Activated T-cell treated with anti-CD3 and anti-CD28 coated beads, Interleukin-2, amount 50 U/mL, for 4 hours (primary cell): ENCODE results near the gene PCNP. TPM values are rescaled to one million over a fixed set of nuclear protein-coding genes. Genes with fewer than 3 reads are reported as not detected.
"Not testable (repeated sequence)": the region's sequence is repeated elsewhere in the genome, so short reads cannot be mapped to it uniquely, and the experiment has no call there.

ENCODE experiments used
- ATAC-seq, 2 donors: fragments of 200-7000 bp; cut with Tn5 transposase; one replicate each; pipeline ENCODE4 v1.10.0; 2021
- DNase-seq: peaks from one replicate; pipeline ENCODE4 v3.0.0-alpha.2; 2020
- H3K27me3 Mint-ChIP-seq: one replicate; pipeline ENCODE4 v1.8.0; 2021; ENCODE audit warnings: low read depth, mixed read lengths
- H3K36me3 Mint-ChIP-seq: one replicate; pipeline ENCODE4 v1.8.0; 2022; ENCODE audit warnings: mixed read lengths; ENCODE audit not compliant: insufficient read depth
- H3K4me1 Mint-ChIP-seq: one replicate; pipeline ENCODE4 v1.8.0; 2021; ENCODE audit warnings: low read depth, mixed read lengths
- H3K4me3 Mint-ChIP-seq: one replicate; pipeline ENCODE4 v1.8.0; 2021; ENCODE audit warnings: mild to moderate bottlenecking, moderate library complexity, mixed read lengths
- H3K9me3 Mint-ChIP-seq: one replicate; pipeline ENCODE4 v1.8.0; 2021; ENCODE audit warnings: mixed read lengths
- total RNA-seq, 3 donors: library from RNA; stranded (reverse); gene quantifications; one replicate each; pipeline ENCODE4 v1.2.1, GENCODE V29; 2021

PCNP gene
- total RNA-seq, 3 donors from 2014 or later = 186 to 195 (median 191) TPM

DNA sequence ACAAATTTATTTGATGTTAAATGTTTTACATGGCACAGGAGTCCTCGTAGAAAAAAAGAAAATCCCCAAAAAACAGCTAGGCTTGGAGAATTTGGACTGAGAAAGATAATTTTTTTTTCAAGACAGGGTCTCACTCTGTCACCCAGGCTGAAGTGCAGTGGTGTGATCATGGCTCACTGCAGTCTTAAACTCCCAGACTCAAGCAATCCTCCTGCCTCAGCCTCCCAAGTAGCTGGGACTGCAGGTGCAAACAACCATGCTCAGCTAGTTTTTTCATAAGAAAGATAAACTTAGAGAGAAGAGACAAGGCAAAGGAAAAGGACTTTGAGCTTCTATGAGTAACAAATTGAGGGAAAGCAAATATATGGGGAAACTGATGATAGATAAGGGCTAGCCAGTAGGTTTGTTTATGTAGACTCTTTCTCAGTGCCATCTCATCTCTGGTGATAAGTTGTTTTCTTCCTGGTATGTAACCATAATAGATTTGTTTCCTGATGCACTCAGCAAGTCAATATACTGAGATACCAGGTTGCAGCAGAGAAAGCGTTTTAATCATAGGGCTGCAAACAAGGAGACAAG lies 25.4 kb upstream of the PCNP start:
- Mint-ChIP-seq H3K36me3 (no peaks in the 10 kb centered on the region), H3K4me1 (peaks cover 11% of the 10 kb centered on the region), H3K4me3 (no peak overlapping the region), H3K27me3 (no peaks in the 10 kb centered on the region), H3K9me3 (no peaks in the 10 kb centered on the region)
- no peak for DNase-seq
- peak in 1 of 2 donors; percentile 46 for ATAC-seq

GRCh38 chr3:101549473-101549872 lies 24.5 kb upstream of the PCNP start:
- Mint-ChIP-seq H3K36me3 (no peaks in the 10 kb centered on the region), H3K4me1 (peaks cover 4% of the 10 kb centered on the region), H3K27me3 (peaks cover 2% of the 10 kb centered on the region), H3K4me3 (no peak overlapping the region), H3K9me3 (no peaks in the 10 kb centered on the region)
- ATAC-seq (no peak), DNase-seq (no peak)

DNA sequence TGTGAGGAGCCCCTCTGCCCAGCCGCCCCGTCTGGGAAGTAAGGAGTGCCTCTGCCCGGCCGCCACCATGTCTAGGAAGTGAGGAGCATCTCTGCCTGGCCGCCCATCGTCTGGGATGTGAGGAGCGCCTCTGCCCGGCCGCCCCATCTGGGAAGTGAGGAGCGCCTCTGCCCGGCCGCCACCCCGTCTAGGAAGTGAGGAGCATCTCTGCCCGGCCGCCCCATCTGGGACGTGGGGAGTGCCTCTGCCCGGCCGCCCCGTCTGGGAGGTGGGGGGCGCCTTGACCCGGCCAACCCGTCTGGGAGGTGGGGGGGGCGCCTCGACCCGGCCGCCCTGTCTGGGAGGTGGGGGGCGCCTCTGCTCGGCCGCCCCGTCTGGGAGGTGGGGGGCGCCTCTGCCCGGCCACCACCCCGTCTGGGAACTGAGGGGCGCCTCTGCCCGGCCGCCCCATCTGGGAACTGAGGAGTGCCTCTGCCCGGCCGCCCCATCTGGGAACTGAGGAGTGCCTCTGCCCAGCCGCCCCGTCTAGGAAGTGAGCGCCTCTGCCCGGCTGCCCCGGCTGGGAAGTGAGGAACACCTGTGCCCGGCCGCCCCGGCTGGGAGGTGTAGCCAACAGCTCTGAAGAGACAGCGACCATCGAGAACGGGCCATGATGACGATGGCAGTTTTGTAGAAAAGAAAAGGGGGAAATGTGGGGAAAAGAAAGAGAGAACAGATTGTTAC lies 22.5 kb upstream of the PCNP start:
- not testable (repeated sequence) for H3K27me3 Mint-ChIP-seq, DNase-seq, H3K9me3 Mint-ChIP-seq, ATAC-seq, H3K4me1 Mint-ChIP-seq, H3K36me3 Mint-ChIP-seq, H3K4me3 Mint-ChIP-seq

GRCh38 chr3:101553381-101553780 lies 20.6 kb upstream of the PCNP start:
- not testable (repeated sequence) for ATAC-seq, H3K4me1 Mint-ChIP-seq, H3K9me3 Mint-ChIP-seq, H3K4me3 Mint-ChIP-seq, DNase-seq, H3K36me3 Mint-ChIP-seq
- peaks cover 13% of the 10 kb centered on the region for H3K27me3 Mint-ChIP-seq

GRCh38 chr3:101556064-101556463 lies 17.9 kb upstream of the PCNP start:
- ATAC-seq (no peak), DNase-seq (no peak)
- peaks cover 17% of the 10 kb centered on the region for H3K27me3 Mint-ChIP-seq
- H3K4me1 Mint-ChIP-seq = peaks cover 6% of the 10 kb centered on the region
- H3K4me3 Mint-ChIP-seq = no peak overlapping the region
- H3K36me3 Mint-ChIP-seq = no peaks in the 10 kb centered on the region
- H3K9me3 Mint-ChIP-seq = no peaks in the 10 kb centered on the region

GRCh38 chr3:101561630-101562328 lies 12.2 kb upstream of the PCNP start, which contains the start of gene TRMT10C:
Gene TRMT10C (plus strand): TSS chr3:101561868. CDS start chr3:101564782, 2,914 bp downstream.
- Mint-ChIP-seq H3K27me3 (peaks cover 8% of the 10 kb centered on the region), H3K36me3 (peaks cover 25% of the 10 kb centered on the region), H3K9me3 (no peaks in the 10 kb centered on the region), H3K4me3 (peak within 1 kb of the TSS; percentile 99), H3K4me1 (peaks cover 31% of the 10 kb centered on the region)
- DNase-seq (peak; percentile 86), ATAC-seq (peak; percentile 98 to 99)

DNA sequence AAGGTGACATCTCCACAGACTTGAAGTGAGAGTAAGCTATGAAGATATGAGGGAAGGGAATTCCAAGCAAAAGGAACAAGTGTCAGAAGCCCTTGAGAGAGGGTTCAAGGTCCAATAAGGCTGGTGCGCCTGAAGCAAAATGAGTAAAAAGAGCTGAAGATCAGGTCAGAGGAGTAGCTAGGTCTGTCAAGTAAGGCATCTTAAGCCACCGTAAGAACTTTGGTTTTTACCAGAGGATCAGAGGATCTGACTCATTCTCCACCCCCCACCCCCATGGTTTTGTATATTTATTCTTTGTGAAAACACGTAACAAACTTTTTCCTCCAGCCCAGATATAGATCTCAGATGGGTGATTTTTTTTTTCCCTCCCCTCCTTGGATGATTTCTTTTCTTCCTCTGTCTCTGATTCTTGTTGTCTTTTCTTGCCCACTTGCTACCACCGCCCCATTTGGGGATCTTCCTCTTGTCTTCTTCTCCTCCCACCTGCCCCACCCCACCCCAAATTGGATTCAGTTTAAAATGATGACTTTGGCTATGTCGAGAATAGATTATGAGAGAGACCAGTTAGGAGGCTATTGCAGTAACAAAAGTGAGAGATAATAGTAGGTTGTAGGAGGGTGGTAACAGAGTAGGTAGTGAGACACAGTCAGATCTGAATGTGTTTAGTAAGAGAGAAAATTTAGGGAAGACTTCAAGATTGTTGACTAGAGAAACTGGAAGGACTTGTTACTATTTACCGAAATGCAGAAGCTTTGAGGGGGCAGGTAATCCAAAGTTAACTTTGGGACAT lies 6.3 kb upstream of the PCNP start:
- Mint-ChIP-seq H3K4me3 (peak overlapping the region; percentile 55), H3K36me3 (peaks cover 37% of the 10 kb centered on the region), H3K27me3 (no peaks in the 10 kb centered on the region), H3K4me1 (peaks cover 69% of the 10 kb centered on the region), H3K9me3 (no peaks in the 10 kb centered on the region)
- peak; percentile 39 for DNase-seq
- peak; percentile 84 to 85 for ATAC-seq

DNA sequence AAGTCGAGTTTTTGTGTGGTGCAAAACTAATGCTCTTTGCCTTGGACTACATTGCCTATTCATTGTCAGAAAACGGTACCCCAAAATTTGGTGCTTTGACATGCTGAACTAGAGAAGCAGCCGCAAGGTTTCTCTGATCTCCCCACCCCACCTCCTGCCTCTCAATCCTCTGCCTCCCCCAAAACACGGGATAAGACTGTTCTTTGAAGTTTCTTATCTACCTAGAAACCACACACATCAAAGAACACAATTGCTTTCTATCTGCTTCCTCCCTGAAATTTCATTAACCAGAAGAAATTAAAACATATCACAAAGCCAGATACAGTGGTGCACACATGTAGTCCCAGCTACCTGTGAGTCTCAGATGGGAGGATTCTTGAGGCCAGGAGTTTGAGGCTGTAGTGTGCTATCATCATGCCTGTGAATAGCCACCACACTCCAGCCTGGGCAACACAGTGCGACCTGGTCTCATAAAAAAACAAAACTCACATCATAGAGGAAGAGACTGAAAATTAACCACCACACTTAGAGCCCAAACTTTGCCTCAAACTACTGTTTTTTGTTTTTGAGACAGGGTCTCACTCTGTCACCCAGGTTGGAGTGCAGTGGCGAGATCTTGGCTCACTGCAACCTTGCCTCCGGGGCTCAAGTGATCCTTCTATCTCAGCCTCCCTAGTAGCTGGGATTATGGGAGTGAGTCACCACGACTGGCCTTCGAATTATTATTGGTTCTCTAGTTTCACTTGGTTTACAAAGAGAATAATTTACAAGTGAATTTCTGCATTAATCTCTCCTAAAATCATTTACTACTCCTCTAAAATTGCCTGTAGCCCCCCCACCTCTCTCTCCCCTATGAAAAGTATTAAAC lies 2.7 kb upstream of the PCNP start:
- H3K4me3 Mint-ChIP-seq = peak overlapping the region; percentile 13
- H3K27me3 Mint-ChIP-seq = no peaks in the 10 kb centered on the region
- no peak for DNase-seq
- H3K36me3 Mint-ChIP-seq = peaks cover 24% of the 10 kb centered on the region
- ATAC-seq = no peak
- H3K9me3 Mint-ChIP-seq = no peaks in the 10 kb centered on the region
- H3K4me1 Mint-ChIP-seq = peaks cover 72% of the 10 kb centered on the region

DNA sequence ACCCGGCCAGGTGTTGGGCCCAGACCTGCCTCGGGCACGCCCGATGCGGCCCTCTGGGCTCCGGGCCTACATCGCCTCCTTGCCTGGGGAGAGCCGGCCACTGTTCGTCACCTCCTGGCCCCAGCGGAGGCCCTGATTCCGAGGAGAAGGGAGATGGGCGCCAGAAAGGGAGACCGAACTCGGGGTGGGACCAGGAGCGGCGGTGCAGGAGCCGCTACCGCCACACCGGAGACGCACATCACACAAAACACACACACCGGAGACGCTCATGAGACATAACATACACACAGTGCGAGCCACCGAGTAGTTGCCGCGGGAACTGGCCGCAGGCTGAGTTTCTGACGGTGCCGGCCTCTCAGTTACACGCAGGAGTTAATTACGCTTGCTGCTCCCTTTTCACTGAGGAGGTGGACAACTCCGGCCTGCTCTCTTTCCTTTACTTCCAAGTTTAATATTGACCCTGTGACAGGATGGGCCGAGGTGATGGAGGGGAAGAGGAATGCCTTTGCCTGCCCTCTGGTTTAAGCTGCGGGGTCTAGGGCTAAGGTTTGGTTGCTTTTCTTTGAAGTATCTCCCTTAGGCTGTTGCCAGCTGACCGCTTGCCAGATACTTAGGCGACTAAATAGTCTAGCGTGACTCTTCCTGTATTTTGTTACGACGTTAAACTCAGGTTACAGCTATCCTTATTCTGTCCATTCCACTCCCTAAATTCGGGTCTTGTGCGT lies 570 bp downstream of the PCNP start:
- DNase-seq (peak; percentile 30), ATAC-seq (peak; percentile 57 to 59)
- H3K4me1 Mint-ChIP-seq = peaks cover 72% of the 10 kb centered on the region
- H3K9me3 Mint-ChIP-seq = no peaks in the 10 kb centered on the region
- H3K27me3 Mint-ChIP-seq = no peaks in the 10 kb centered on the region
- peak overlapping the region; percentile 96 for H3K4me3 Mint-ChIP-seq
- H3K36me3 Mint-ChIP-seq = peaks cover 13% of the 10 kb centered on the region

- DNase-seq (no peak), ATAC-seq (no peak)
- peak overlapping the region; percentile 56 for H3K4me3 Mint-ChIP-seq
- peaks cover 20% of the 10 kb centered on the region for H3K36me3 Mint-ChIP-seq
- H3K27me3 Mint-ChIP-seq = no peaks in the 10 kb centered on the region
- no peaks in the 10 kb centered on the region for H3K9me3 Mint-ChIP-seq
- peaks cover 56% of the 10 kb centered on the region for H3K4me1 Mint-ChIP-seq
Measured at GRCh38 chr3:101577286-101577685, 3.3 kb downstream of the PCNP start.

- Mint-ChIP-seq H3K27me3 (no peaks in the 10 kb centered on the region), H3K9me3 (no peaks in the 10 kb centered on the region), H3K4me3 (no peak overlapping the region), H3K4me1 (peaks cover 32% of the 10 kb centered on the region), H3K36me3 (peaks cover 39% of the 10 kb centered on the region)
- ATAC-seq (no peak), DNase-seq (no peak)
Measured at GRCh38 chr3:101588616-101589015, 14.6 kb downstream of the PCNP start.

DNA sequence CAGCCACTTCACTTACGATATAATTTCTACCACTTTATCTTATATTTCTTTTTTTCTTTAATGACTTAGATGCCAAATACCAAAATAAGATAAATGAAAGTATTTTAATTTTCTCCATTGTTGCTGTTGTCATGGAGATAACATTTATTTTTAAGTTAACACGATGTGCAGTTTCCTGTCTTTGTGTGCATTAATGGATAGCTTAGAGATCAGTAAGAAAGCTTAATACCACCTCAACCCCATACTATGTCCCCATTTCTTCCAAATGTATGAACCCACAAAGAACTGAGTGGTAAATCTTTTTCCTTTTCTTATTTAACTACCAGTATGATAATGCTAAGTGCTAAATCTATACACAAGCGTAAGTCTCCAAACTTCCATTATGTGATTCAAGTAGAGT lies 17.1 kb downstream of the PCNP start:
- no peak for DNase-seq
- Mint-ChIP-seq H3K4me1 (peaks cover 26% of the 10 kb centered on the region), H3K27me3 (no peaks in the 10 kb centered on the region), H3K9me3 (no peaks in the 10 kb centered on the region), H3K36me3 (peaks cover 36% of the 10 kb centered on the region), H3K4me3 (no peak overlapping the region)
- no peak for ATAC-seq

GRCh38 chr3:101602731-101603130 lies 28.8 kb downstream of the PCNP start:
- no peak for DNase-seq
- no peaks in the 10 kb centered on the region for H3K36me3 Mint-ChIP-seq
- no peak for ATAC-seq
- H3K4me3 Mint-ChIP-seq = no peak overlapping the region
- no peaks in the 10 kb centered on the region for H3K9me3 Mint-ChIP-seq
- H3K27me3 Mint-ChIP-seq = no peaks in the 10 kb centered on the region
- H3K4me1 Mint-ChIP-seq = peaks cover 2% of the 10 kb centered on the region
